Progenitor cell of endocrine pancreas (in vitro differentiated cells): ENCODE results near the gene TRPM3. TPM values are rescaled to one million over a fixed set of nuclear protein-coding genes. Genes with fewer than 3 reads are reported as not detected.

Source experiments
- DNase-seq: peaks from one replicate; pipeline ENCODE4 v3.0.0; 2021; ENCODE audit warnings: low spot score; ENCODE audit not compliant: unreplicated experiment
- H3K27ac Mint-ChIP-seq: 2 replicates; pipeline ENCODE4 v1.8.0; 2021; ENCODE audit warnings: mild to moderate bottlenecking, moderate library complexity, mixed read lengths
- H3K27me3 Mint-ChIP-seq: 2 replicates; pipeline ENCODE4 v1.8.0; 2021; ENCODE audit warnings: mixed read lengths
- H3K36me3 Mint-ChIP-seq: 2 replicates; pipeline ENCODE4 v1.8.0; 2022; ENCODE audit warnings: mixed read lengths; ENCODE audit not compliant: insufficient read depth
- H3K4me1 Mint-ChIP-seq: 2 replicates; pipeline ENCODE4 v1.8.0; 2021; ENCODE audit warnings: low read depth, mixed read lengths
- H3K4me3 Mint-ChIP-seq: 2 replicates; pipeline ENCODE4 v1.8.0; 2021; ENCODE audit warnings: low read depth, mild to moderate bottlenecking, moderate library complexity, mixed read lengths
- H3K9me3 Mint-ChIP-seq: 2 replicates; pipeline ENCODE4 v1.8.0; 2021; ENCODE audit warnings: low read depth, mixed read lengths
- total RNA-seq: library from RNA; stranded (reverse); gene quantifications from 2 replicates; pipeline ENCODE4 v1.2.1, GENCODE V29; 2021
- TF ChIP-seq, protein P1 (sequence below): fragments of 200-600 bp; sonication (generic); IDR thresholded peaks from one replicate; pipeline ENCODE4 v1.5.0; 2021; ENCODE audit warnings: antibody characterized with exemption, mild to moderate bottlenecking; ENCODE audit not compliant: unreplicated experiment

Gene TRPM3
- total RNA-seq, 1 donor from 2014 or later: 1.6 TPM

DNA sequence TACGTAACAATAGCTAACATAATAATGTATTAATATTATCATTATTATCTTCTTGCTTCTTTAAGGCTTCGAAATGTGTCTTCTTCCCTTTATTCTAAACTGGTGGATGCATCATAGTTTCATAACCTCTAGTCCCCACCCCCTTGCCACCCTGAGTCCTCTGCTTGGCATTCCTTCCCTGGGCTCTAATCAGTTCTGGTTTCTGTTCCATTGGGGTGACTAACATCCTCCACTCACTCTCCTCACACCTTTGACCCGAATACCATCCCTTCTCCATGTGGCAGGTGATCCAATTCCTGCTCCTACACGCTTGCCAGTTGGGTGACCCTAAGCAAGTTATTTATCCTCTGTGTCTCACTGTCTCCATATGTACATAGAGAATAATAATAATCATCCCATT is 286.1 kb downstream of the TRPM3 start:
- H3K4me1 Mint-ChIP-seq: no peaks in the 10 kb centered on the region
- H3K36me3 Mint-ChIP-seq: no peaks in the 10 kb centered on the region
- TF ChIP-seq, protein P1, sequence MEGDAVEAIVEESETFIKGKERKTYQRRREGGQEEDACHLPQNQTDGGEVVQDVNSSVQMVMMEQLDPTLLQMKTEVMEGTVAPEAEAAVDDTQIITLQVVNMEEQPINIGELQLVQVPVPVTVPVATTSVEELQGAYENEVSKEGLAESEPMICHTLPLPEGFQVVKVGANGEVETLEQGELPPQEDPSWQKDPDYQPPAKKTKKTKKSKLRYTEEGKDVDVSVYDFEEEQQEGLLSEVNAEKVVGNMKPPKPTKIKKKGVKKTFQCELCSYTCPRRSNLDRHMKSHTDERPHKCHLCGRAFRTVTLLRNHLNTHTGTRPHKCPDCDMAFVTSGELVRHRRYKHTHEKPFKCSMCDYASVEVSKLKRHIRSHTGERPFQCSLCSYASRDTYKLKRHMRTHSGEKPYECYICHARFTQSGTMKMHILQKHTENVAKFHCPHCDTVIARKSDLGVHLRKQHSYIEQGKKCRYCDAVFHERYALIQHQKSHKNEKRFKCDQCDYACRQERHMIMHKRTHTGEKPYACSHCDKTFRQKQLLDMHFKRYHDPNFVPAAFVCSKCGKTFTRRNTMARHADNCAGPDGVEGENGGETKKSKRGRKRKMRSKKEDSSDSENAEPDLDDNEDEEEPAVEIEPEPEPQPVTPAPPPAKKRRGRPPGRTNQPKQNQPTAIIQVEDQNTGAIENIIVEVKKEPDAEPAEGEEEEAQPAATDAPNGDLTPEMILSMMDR: no peak

DNA sequence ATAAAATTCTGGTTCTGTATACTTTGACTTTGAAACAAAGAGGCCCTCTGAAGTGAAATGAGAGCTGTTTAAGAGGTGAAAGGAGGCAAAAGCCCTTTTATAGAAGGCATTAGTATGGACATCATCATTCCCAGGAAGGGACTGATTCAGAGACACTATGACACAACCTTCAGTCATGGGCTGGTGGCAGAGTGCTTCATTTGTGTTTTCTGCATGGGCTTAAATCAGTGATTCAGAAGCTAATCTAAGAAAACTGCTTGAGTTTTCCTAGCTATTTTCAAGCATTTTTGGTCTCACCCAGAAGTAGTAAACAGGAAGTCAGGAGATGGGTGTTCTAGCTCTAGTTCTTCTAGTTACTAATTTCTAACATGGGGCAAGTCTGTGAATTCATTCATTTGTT is 288.9 kb downstream of the TRPM3 start:
- DNase-seq: no peak
- H3K9me3 Mint-ChIP-seq: no peaks in the 10 kb centered on the region
- H3K27ac Mint-ChIP-seq: no peak overlapping the region

More for the DNA sequence above, 286.1 kb downstream of the TRPM3 start:
- Mint-ChIP-seq H3K9me3 (no peaks in the 10 kb centered on the region), H3K4me3 (no peak overlapping the region), H3K27me3 (no peaks in the 10 kb centered on the region), H3K27ac (no peak overlapping the region)
- DNase-seq: no peak

DNA sequence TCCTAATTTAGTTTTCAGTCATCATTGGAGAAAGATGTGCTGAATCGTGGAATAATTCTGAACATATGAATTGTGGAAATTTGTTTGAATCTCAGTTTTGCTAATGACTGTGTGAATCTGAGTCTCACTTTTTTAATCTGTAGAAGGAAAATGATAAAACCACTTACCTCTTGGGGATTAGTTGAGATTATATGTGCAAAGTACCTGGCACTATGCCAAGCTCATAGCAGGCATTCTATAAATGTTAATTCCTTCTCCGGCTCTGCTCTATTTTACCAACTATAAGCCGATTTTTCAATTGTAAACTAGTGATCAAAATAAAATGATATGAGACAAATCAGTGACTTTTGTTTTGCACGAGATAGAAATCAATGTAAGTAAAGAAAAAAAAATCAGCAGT is 290.8 kb downstream of the TRPM3 start:
- Mint-ChIP-seq H3K4me3 (no peak overlapping the region), H3K9me3 (no peaks in the 10 kb centered on the region), H3K27ac (no peak overlapping the region), H3K36me3 (no peaks in the 10 kb centered on the region), H3K27me3 (no peaks in the 10 kb centered on the region), H3K4me1 (peaks cover 2% of the 10 kb centered on the region)
- no peak for DNase-seq
- TF ChIP-seq, protein P1: no peak

More for the DNA sequence above, 288.9 kb downstream of the TRPM3 start:
- Mint-ChIP-seq H3K4me1 (peaks cover 2% of the 10 kb centered on the region), H3K4me3 (no peak overlapping the region), H3K36me3 (no peaks in the 10 kb centered on the region), H3K27me3 (no peaks in the 10 kb centered on the region)
- TF ChIP-seq, protein P1: no peak

DNA sequence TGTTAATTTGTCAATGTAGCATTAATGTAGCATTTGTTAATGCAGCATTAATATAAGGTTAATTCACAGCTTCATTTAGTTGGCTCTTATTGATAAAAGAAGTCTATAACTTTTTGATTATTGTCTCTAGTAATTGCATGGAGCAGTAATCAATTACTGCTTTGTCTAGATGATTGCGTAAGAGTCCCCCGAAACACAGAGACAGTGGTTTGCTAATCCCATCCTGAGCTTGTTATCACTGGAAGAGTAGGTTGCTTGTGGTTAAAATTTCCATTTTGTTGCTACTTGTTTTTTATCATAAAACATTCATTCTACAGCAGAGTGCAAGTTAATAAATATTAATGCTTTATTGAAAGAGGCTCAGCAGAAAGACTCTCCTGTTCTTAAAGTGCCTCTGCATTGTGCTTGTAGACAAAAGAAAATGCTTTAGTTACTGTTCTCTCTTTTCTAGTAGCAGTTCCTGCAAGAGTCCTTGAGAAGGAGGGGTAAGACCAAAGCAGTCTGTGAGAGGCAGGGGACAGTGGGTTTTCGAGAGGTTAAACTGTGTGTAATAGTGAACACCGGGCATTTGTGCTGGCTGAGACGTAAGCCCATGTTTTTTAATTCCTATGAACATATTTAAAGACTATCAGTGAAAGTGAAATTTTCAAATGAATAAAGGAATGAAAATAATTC is 291.7 kb downstream of the TRPM3 start:
- H3K27me3 Mint-ChIP-seq: no peaks in the 10 kb centered on the region
- H3K9me3 Mint-ChIP-seq: no peaks in the 10 kb centered on the region
- H3K4me1 Mint-ChIP-seq: peaks cover 2% of the 10 kb centered on the region
- no peak overlapping the region for H3K4me3 Mint-ChIP-seq
- TF ChIP-seq, protein P1: no peak
- no peak overlapping the region for H3K27ac Mint-ChIP-seq
- no peaks in the 10 kb centered on the region for H3K36me3 Mint-ChIP-seq
- DNase-seq: no peak

DNA sequence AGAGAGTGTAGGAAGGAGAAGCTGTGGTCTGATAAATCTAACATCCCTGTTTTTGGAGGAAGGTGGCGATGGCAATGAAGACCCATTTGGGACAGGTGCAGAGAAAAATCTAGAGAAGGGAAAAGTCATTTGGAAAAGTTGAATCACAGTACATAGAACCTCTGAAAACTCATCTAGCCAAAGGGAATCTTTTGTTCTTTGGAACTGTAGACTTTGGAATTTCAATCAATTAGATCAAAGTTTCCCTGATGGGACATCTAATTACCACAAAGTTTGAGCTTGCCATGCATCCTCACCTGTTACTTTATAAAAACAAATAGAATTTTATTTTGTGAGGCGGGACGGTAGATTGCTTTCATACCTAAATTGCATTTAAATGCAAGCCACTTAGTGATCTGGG is 294.9 kb downstream of the TRPM3 start:
- no peak overlapping the region for H3K27ac Mint-ChIP-seq
- H3K4me3 Mint-ChIP-seq: no peak overlapping the region
- H3K36me3 Mint-ChIP-seq: no peaks in the 10 kb centered on the region
- no peak for DNase-seq
- TF ChIP-seq, protein P1: no peak
- H3K9me3 Mint-ChIP-seq: no peaks in the 10 kb centered on the region
- H3K4me1 Mint-ChIP-seq: peaks cover 2% of the 10 kb centered on the region
- no peaks in the 10 kb centered on the region for H3K27me3 Mint-ChIP-seq
